ENCODE measurements around the gene ARMH3.

DNA sequence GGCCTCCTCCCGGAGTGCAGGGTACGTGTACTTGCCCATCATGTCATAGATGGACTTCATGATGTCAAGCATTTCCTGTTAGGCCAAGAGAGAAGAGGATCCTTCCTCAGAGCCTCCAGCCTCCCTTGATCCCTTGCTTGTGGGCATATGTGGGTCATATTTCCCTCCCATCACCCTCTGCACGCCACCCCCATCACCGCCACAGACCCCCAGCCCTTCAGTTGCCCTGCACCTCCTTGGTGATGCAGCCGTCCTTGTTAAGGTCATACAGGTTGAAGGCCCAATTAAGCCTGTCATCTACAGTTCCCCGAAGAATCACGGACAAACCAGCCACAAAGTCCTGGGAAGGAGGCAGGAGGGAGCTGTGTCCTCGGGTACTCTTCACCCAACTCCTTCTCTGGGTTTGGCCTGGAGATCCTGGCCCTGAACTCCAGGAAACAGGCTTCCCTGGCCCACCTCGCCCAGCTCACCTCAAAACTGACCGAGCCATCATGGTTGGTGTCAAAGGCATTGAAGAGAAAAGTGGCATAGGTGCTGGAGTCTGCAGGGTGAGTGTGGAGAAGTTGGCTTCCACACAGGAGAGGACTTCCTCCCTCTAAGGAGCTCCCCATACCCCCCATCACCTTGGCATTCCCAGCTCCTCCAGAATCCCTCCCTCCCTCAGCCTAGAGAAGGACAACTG is 227.9 kb downstream of the ARMH3 start:
- TF ChIP-seq, protein P1, sequence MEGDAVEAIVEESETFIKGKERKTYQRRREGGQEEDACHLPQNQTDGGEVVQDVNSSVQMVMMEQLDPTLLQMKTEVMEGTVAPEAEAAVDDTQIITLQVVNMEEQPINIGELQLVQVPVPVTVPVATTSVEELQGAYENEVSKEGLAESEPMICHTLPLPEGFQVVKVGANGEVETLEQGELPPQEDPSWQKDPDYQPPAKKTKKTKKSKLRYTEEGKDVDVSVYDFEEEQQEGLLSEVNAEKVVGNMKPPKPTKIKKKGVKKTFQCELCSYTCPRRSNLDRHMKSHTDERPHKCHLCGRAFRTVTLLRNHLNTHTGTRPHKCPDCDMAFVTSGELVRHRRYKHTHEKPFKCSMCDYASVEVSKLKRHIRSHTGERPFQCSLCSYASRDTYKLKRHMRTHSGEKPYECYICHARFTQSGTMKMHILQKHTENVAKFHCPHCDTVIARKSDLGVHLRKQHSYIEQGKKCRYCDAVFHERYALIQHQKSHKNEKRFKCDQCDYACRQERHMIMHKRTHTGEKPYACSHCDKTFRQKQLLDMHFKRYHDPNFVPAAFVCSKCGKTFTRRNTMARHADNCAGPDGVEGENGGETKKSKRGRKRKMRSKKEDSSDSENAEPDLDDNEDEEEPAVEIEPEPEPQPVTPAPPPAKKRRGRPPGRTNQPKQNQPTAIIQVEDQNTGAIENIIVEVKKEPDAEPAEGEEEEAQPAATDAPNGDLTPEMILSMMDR (IDR thresholded peaks at IDR 0.05): no peak
- TF ChIP-seq ZFX (IDR thresholded peaks at IDR 0.05; ENCODE audit: borderline replicate concordance): no peak

Data from 22Rv1 (cell line).